Stromal cell of bone marrow (primary cell): ENCODE measurements around the gene GAREM1.
"Not testable (repeated sequence)": the region's sequence is repeated elsewhere in the genome, so short reads cannot be mapped to it uniquely, and the experiment has no call there.

ENCODE experiments used
- DNase-seq: peaks from one replicate; pipeline ENCODE4 v3.0.0-alpha.2; 2012; ENCODE audit warnings: low read depth

GAREM1 gene

GRCh38 chr18:32470714-32471633 is at the start of gene GAREM1:
TSS of gene GAREM1 (minus strand) at chr18:32470882. CDS start at chr18:32470428, 454 bp downstream.
- DNase-seq, result peak; percentile 96

GRCh38 chr18:32511147-32511546 is 40.5 kb upstream of the GAREM1 start:
- no peak for DNase-seq

GRCh38 chr18:32509111-32509510 is 38.4 kb upstream of the GAREM1 start:
- no peak for DNase-seq

- no peak for DNase-seq
These were observed 36.4 kb upstream of the GAREM1 start for GRCh38 chr18:32507093-32507492.

GRCh38 chr18:32502014-32502413 is 31.3 kb upstream of the GAREM1 start:
- DNase-seq, result no peak

- DNase-seq, result not testable (repeated sequence)
These were observed 30.6 kb upstream of the GAREM1 start for GRCh38 chr18:32501242-32501641.

GRCh38 chr18:32483002-32483401 is 12.3 kb upstream of the GAREM1 start:
- DNase-seq, result no peak

GRCh38 chr18:32482117-32482516 is 11.4 kb upstream of the GAREM1 start:
- no peak for DNase-seq

- DNase-seq, result no peak
These were observed 9.9 kb upstream of the GAREM1 start for GRCh38 chr18:32480581-32480980.

GRCh38 chr18:32478807-32479206 is 8.1 kb upstream of the GAREM1 start:
- no peak for DNase-seq

GRCh38 chr18:32478317-32478716 is 7.6 kb upstream of the GAREM1 start:
- no peak for DNase-seq

GRCh38 chr18:32476106-32476505 is 5.4 kb upstream of the GAREM1 start:
- no peak for DNase-seq

- not testable (repeated sequence) for DNase-seq
These were observed 4.4 kb upstream of the GAREM1 start for GRCh38 chr18:32475069-32475468.

- no peak for DNase-seq
These were observed 2.6 kb upstream of the GAREM1 start for GRCh38 chr18:32473325-32473724.

- DNase-seq, result no peak
These were observed 2.2 kb upstream of the GAREM1 start for GRCh38 chr18:32472841-32473240.

- DNase-seq, result no peak
These were observed 295 bp downstream of the GAREM1 start for GRCh38 chr18:32470460-32470713.

- DNase-seq, result no peak
These were observed 807 bp downstream of the GAREM1 start for GRCh38 chr18:32469691-32470459.

- DNase-seq, result no peak
These were observed 1.5 kb downstream of the GAREM1 start for GRCh38 chr18:32469190-32469651.

GRCh38 chr18:32468147-32468845 is 2.4 kb downstream of the GAREM1 start:
- DNase-seq, result no peak

GRCh38 chr18:32461709-32462272 is 8.9 kb downstream of the GAREM1 start:
- DNase-seq, result no peak

GRCh38 chr18:32460171-32460731 is 10.4 kb downstream of the GAREM1 start:
- DNase-seq, result no peak
